Kidney capillary endothelial cell (primary cell): ENCODE data around the gene AURKA.
A peak's percentile ranks its signal among the peaks of the same experiment; 100 is the strongest.
"Not testable (repeated sequence)": the region's sequence is repeated elsewhere in the genome, so short reads cannot be mapped to it uniquely, and the experiment has no call there.

ENCODE experiments used
- DNase-seq: peaks from one replicate; pipeline ENCODE4 v3.0.0-alpha.2; 2018; ENCODE audit warnings: low spot score

The AURKA gene

GRCh38 chr20:56359212-56360132 is 32.5 kb downstream of the AURKA start:
- peak; percentile 75 for DNase-seq

DNA sequence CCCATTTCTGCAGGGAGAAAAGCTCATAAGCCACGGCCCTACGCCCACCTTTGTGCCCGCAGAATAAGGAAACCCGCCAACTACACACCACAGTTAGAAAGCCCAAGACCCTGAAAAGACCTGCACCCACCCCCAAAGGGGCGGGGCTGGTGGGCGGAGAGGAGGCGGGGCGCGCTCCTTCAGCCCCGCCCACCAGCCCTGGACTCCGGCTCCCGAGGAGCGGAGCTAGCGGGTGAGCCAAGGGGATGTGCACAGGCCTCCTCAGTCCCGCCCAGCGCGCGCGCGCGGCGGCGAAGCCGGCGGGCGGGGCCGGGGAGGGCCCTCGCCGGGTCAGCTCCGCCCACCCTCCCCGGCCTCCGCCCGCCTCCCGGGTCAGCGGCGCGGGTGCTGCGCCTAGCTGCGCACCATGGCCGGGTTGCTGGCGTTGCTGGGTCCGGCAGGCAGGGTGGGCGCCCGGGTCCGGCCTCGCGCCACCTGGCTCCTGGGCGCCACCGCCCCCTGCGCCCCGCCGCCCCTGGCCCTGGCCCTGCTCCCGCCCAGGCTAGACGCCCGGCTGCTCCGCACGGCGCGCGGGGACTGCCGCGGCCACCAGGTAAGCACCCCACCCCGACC is 33.3 kb downstream of the AURKA start, which contains the start of gene FAM210B:
FAM210B (plus strand) TSS at position 375 of the 612 bp plus-strand sequence; CDS start at position 407, 32 bp downstream.
- DNase-seq: peak; percentile 89

DNA sequence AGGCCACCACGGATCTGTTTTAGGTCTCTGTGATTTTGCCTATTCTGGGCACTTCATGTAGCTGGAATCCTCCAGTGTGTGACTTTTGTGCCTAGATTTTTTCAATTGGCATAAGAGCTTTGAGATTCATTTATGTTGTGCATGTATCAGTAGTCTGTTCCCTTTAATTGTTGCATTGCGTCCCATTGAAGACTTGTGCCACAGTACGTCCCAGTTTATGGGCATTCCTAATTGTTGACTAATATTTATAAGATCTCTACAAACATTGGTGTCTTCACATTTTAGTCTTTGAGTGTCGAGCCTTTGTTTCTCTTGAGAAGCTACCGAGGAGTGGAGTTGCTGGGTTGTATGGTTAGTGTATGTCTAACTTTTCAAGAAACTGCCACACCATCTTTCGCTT is 33.9 kb downstream of the AURKA start:
- DNase-seq: no peak

GRCh38 chr20:56353356-56353755 is 38.7 kb downstream of the AURKA start:
- no peak for DNase-seq

DNA sequence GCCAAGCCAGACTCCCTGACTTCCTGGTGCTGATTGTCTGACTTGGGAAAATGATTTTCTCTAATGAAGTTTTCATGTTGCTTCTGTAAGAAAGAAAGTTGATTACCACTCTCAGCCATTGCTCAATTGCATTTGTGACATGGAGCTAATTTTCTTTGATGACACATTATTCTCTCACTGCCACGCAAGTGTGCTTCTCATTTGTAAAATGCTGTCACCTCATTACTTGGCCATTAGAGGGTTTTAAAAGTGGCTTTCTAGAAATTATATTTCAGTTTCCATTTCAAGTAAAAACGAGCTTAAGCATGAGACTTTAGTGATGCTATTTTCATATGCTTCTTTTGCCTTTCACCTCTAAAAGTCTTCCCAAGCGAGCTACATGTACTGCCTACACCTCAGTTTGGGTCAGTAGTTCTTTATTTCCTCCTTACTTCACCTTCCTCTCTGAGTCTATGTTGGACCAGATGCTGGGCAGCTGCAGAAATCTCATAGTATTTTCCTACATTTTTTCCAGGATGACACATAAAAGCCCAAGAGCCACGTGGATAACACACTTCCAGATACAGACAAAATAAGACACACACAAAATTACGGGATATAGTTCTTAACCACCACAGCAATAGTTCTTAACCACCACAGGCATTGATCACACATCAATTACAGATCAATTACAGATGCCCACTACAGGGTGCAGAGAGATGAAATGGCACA is 39.5 kb downstream of the AURKA start:
- no peak for DNase-seq

DNA sequence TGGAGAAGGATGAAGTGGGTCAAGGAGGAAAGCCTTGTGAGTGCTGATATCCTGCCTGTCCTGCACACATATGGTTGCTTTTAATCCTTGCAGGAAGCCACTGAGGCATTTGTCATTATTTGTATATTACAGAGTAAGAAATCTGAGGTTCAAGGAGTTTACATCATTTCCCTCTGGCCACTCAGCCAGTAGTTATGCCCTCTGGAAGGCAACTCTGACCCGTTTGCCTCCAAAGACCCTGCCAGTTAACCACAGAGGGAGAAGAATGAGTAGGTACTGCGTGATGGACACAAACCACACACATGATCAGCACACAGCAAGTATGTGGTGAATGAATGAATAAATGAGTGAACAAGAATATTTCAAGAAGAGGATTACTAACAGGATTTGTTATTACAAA is 41.2 kb downstream of the AURKA start:
- DNase-seq: no peak

DNA sequence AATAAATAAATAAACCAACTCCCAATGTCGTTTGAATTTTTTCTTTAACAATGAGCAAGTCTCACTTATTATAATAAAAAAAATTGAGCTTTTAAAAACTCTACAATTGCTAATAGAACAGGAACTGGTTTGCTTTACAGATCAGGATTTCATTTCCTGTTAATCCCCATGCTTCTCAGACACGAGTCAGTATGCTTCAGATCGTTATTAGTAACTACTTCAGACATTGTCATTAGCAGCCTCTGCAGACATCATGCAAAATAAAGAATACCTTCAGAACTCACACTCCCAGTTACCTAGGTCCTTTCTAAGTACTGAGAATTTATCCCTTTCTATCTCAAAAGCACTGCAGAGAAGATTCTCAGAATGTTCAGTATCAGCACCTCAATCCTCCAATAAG is 43.3 kb downstream of the AURKA start:
- no peak for DNase-seq

GRCh38 chr20:56348305-56348693 is 43.7 kb downstream of the AURKA start:
- no peak for DNase-seq

- no peak for DNase-seq
Measured at GRCh38 chr20:56347628-56348304, 44.2 kb downstream of the AURKA start.

GRCh38 chr20:56345911-56346310 is 46.1 kb downstream of the AURKA start:
- DNase-seq: no peak

- DNase-seq: no peak
Measured at GRCh38 chr20:56343861-56344381, 48.1 kb downstream of the AURKA start.

DNA sequence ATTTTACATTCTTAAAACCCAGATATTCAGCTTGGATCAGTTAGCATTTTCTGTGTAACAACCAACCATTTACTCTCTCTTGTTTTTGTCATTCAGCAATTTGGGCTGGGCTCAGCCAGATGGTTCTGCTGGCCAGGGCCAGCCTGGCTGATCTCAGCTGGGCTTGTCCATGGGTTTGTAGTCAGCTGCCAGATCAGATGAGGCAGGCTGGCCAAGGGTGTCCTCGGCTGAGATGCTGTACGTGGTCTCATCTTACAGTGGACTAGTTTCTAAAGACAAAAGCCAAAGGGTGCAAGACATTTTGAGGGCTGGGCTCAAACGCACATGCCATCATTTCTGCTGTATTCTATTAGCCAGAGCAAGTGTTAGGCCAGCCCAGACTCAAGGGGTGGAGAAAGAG is 49.2 kb downstream of the AURKA start:
- no peak for DNase-seq

GRCh38 chr20:56336709-56337108 is 55.3 kb downstream of the AURKA start:
- DNase-seq: not testable (repeated sequence)

GRCh38 chr20:56328861-56329260 is 63.2 kb downstream of the AURKA start:
- DNase-seq: no peak

DNA sequence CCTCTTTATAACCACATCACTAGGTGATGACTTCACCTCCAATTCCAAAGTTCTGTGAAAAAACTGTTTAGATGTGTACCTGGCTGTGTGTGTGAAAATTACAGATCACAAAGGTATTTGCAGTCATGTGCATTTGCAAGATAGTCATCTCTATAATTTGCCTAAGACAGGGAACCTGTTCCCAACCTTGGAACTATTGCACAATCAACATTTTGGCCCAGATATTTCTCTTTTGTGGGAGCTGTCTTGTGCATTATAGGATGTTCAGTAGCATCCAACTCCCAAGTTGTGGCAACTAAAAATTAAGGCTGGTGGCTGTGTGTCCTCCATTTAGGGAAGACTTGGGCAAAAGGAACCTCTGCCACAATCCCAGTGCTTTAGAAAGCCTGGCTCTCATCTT is 67.2 kb downstream of the AURKA start:
- DNase-seq: no peak

DNA sequence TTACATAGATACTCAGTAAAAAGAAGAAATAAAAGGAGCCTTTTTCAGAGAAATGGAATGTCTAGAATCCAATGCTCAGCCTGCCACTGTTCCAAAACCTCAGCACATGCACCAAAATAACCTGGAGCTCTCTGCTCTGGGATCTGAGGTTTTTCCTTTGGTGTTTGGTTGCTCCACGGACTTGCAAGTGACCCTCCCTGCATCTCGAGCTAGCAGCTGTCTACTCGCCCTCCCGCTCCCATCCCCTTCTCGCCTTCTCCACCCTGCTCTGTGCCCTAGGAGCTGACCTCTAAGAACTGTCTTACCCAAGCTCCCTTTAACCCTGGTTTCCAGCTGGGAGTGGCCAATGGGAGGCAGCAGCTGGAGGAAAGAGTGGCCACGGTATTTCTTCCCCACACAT is 68.4 kb downstream of the AURKA start:
- DNase-seq: no peak

DNA sequence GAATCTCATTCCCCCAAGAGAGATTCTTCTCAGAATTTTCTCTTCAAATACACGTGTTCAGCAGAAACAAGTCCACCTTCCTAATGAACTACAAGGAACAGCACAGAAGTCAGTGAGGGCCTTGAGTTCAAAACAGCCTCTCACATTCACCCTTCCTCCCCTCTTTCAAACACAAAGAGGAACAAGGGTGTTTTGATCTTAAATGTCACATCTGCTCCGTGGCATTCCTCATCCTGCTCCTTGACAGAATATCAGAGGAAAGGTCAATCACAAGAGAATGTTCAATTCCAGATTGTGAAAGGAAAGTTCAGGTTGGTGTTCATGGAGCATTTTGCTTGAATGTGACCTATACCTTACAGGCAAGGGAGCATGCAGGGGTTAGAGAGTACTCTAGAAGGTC is 68.8 kb downstream of the AURKA start:
- no peak for DNase-seq

GRCh38 chr20:56322681-56323080 is 69.3 kb downstream of the AURKA start:
- no peak for DNase-seq
